ENCODE results near the gene S100PBP.
A peak's percentile ranks its signal among the peaks of the same experiment; 100 is the strongest.

The S100PBP gene

GRCh38 chr1:32888677-32889420, 71.4 kb downstream of the S100PBP start:
- no peak for DNase-seq

- DNase-seq: no peak
Measured at GRCh38 chr1:32889731-32890278, 72.4 kb downstream of the S100PBP start.

DNA sequence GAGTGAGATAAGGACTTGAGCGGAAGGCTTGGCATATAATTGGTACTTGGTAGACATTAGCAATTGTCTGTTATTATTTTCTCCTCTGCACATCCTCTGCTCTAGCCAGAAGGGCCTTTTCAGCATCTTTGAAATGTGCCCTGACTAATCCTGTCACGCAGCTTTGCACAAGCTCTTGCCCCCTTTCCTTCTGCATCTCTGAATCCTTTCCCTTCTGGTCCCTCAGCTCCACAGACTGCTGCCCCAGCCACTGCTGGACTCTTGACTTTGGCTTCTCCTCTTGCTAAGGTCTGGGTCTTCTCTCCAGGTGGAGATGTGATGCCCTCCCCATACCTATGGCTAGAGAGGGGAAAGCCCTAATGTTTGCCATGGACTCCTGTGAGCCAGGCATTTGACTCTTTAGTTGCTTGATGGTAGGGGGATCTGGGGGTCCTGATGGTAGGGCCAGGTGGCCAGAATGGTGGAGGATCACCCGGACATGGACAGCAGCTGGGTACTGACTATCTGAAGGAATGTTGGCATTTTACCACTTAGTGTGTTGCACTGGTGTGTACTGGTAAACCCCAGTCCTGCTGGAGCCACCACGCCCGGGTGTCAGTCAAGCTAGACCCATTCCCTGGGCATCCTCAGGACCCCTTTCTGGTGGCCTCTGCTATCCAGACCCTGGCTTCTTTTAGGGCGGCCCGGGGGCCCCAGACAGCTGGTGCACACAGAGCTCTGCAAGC, 73.2 kb downstream of the S100PBP start:
- DNase-seq: no peak

GRCh38 chr1:32891241-32891570, 73.8 kb downstream of the S100PBP start:
- no peak for DNase-seq

DNA sequence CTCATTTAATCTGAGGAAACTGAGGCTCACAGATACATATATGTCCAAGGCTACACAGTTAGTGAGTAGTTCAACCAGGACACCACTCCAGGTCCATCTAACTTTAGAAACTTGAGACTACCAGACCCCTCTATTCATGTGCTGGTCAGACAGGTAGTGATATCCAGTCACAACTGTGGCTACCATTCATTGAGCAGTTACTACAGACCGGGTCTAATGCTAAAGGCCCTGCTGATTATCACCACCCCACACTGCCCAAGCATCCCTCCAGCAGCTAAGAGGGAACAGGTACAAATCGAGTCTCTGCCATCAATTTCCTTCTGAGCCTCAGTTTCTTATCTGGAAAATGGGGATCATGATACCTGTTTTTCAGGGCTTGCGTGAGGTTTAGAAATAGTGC, 74.2 kb downstream of the S100PBP start:
- peak; percentile 0 for DNase-seq

- DNase-seq: peak; percentile 78
Measured at GRCh38 chr1:32892368-32893197, 75.1 kb downstream of the S100PBP start.

DNA sequence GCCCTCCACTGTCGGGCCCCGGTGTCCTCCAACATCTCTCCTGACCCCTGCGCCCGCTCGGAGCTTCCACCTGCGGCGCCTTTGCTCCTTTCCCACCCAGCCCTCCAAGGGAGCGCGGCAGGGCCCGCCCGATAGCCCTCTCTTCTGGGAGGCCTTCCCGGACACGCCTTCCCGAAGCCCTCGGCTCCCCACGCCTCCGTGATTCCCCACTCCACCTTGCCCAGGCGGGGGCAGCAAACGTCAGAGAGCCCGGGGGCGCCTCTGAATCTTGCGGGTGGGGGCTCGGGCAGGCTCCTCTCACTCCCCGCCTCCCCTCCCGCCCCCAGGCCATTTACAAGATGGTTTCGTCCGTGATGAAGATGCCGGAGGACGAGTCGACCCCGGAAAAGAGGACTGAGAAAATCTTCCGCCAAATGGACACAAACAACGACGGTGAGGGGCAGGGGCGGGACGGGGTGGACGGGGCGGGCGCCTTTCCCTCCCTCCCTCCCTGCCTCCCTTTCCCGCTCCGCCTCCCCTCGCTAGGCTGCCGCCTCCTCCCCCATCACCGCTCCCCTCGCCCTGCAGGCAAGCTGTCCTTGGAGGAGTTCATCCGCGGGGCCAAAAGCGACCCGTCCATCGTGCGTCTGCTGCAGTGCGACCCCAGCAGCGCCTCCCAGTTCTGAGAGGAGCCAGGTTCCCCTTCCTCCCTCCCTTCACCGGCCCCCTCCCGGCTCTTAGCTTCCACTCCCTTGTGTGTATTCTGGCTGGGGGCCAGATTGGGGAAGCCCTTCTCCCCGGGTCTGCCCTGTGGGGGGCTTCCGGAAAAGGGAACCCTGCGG, 76.0 kb downstream of the S100PBP start:
- peak; percentile 84 for DNase-seq

DNA sequence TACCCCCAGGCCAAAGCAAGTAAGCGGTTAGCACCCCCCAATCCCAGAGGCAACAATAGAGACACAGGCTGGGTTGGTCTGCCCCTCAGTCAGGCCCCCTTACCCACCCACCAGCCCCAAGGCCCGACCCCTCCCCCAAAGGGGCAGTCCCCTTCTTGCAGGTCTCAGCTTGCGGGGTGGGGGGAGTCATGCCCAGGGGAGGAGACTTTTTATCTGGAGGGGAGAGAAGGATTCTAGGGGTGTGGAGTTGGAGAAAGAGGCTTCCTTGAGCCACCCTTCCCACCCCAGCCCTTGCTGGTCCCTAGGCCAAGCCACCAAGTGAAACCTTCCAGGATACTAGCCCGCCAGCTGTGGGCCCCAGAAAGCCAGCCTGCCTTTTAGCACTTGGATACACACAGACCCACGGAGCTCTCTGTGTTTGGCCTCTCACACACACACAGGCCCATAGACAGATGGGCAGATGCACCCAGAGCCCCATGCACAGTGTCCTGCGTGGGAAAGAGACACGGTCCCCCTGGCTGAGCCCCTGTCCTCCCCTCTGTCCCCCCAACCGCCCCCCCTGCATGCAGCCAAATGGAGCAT, 76.7 kb downstream of the S100PBP start:
- DNase-seq: peak; percentile 67

- no peak for DNase-seq
Measured at GRCh38 chr1:32894681-32895080, 77.2 kb downstream of the S100PBP start.

DNA sequence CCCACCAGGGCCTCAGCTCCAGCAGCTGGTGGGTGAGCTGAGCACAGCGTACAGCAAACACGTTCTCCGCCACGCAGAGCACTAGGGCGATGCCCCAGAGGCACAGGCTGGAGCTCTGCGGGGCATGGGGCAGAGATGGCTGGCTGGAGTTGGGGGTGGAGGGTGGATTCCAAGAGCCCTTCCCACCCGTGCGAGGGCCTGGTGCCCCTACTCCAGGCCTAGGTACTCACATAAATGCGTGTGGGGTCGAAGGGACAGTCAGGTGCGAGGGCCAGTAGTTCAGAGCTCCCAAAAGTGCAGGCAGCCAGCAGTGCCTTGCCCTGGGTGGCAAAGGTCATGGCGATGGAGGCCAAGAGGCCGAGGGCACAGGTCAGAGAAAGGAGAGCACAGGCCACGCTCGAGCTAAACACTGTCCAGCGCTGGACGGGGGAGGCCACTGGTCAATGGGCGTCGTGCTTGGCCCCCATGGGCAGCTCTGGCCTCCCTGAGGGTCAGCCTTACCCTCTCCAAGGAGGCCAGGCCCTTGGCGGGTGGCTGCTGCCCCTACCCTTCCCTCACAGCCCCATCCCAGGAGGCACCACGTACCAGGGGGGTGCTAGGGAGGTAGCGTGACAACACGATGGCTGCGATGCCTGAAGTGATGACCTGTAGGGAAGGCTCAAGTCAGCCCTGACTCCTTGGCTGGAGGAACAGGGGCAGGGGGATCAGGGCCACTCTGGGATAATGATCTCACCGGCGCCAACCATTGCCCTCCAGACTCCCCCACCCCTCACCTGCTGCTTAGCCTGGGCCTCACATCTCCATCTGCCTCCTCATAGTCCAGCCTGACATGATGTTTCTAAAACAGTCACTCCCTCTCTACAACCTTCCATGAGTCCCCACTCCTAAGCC, 78.1 kb downstream of the S100PBP start:
- no peak for DNase-seq

DNA sequence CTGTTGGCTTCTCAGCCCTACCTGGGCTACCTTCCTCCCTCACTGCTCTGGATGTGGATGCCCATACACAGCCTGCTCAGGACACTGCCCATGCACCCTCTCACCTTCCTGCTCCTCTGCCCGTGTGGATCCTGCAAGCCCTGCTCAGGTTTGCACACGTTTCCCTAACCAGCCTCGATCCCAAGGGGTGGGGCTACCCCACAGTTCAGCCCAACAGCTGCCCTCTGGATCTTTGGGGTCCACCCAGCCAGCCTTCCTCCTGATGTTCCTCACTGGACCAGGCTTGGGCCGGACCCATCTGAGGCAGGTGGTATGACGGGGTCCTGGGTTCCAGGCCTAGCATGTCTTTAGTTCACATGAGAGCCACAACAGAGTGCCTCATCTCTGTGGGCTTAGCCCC, 79.0 kb downstream of the S100PBP start:
- no peak for DNase-seq

DNA sequence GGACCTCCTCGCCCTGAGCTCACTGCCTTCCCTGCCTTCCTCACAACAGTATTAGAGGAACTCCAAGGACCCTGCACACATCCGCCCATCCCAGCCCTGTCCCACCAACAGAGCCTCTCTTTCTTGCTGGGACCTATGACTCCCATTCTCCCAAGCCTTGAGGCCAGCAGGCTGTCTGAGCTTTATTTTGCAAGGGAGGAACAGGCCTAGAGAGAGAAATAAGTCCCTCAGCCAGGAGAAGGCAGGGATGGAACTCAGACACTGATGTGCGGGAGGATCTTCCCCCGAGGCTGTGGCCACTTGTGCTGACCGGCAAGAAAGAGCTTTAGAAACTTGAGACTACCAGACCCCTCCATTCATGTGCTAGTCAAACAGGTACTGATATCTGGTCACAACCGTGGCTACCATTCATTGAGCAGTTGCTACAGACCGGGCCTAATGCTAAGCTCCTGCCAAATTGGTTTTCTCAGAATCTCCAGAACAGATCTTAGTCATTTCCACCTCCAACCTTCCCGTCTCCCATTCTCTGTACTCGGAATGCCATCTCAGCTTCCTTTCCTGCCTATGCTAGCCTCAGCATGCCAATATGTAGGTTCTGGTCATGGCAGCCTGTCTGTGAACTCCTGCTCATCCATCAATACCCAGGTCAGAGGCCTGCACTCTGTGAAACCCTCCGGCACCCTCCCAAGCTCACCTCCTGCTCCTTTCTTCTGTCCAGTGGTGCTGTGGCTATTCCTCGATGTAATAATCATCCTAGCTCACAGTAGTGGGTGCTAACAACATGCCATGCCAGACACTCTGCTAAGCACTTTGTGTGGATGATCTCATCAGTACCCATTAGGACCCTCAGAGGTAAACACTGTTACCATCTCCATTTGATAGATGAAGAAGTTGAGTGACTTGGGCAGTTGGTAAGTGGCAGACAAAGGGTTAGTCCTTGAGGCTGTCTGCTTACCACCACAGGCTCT, 79.9 kb downstream of the S100PBP start:
- DNase-seq: no peak

- DNase-seq: no peak
Measured at GRCh38 chr1:32898056-32898455, 80.6 kb downstream of the S100PBP start.

- no peak for DNase-seq
Measured at GRCh38 chr1:32898958-32899357, 81.5 kb downstream of the S100PBP start.

GRCh38 chr1:32899586-32900296, 82.3 kb downstream of the S100PBP start:
- DNase-seq: no peak

DNA sequence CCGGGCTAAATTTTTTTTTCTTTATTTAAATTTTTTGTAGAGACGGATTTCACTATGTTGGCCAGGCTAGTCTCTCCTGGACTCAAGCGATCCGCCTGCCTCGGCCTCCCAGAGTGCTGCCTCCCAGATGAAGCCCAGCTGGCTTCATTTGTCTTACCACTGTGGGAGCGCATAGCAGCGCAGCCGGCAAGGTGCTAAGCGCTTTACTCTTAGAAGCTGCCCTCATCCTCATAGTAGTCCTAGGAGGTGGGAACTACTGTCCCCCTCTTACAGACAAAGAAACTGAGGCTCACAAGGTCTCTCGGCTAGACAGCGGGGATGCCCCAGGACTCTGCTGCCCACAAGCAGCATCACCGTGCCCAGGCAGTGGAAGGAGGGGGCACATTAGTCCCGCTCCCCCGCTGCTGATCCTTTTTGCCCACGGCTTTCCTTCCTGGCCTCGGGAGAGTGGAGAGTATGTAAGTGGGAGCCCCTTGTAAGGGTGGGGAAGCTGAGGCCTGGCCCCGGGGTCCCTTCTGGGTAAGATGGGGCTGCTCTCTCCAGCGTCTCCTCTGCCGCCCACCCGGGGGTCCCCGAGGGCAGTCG, 83.0 kb downstream of the S100PBP start:
- no peak for DNase-seq

DNA sequence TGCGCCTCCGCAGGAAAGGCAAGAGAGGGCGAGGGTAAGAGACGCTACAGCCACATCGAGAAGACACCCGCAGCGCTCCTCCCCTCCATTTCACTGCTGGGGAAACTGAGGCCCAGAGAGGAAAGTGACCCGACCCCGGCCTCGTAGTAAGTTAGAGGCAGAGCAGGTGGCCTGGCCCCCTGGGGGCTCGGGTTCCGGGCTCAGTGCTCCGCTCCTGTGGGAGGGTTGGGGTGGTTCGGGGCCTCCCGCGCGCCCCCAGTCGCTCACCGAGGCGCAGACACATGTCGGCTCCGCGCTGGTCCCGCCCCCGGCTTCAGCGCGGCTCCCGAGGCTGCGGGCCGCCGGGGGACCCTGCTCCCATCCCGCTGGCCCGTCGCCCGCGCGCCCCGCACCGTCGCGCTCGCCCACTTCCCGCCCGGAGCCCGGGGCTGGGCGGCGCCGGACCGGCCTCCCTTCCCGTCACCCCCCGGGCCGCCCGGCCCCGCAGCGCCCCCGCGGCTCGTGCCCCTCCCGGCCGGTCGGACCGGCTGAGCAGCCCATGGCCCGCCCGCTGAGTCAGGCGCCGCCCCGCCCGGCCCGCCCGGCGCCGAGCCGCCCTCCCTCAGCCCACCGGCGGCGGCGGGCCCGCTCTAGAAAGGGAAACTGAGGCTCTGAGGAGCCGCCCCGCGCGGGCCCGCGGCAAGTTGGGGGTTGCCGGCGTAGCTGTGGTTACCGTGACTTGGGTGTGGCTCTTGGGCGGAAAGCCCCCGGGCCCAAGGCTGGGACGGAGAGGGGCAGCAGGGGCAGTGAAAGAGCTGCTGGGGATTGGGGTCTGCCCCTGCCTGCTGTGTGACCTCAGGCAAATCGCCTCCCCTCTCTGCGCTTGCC, 83.7 kb downstream of the S100PBP start, which contains the start of gene TMEM54:
TMEM54 (minus strand) TSS at position 434 of the 867 bp plus-strand sequence; CDS start at position 283, 151 bp downstream.
- DNase-seq: no peak
